ENCODE data around the gene LIN7B.
"Not testable (repeated sequence)": the region's sequence is repeated elsewhere in the genome, so short reads cannot be mapped to it uniquely, and the experiment has no call there.

The LIN7B gene

DNA sequence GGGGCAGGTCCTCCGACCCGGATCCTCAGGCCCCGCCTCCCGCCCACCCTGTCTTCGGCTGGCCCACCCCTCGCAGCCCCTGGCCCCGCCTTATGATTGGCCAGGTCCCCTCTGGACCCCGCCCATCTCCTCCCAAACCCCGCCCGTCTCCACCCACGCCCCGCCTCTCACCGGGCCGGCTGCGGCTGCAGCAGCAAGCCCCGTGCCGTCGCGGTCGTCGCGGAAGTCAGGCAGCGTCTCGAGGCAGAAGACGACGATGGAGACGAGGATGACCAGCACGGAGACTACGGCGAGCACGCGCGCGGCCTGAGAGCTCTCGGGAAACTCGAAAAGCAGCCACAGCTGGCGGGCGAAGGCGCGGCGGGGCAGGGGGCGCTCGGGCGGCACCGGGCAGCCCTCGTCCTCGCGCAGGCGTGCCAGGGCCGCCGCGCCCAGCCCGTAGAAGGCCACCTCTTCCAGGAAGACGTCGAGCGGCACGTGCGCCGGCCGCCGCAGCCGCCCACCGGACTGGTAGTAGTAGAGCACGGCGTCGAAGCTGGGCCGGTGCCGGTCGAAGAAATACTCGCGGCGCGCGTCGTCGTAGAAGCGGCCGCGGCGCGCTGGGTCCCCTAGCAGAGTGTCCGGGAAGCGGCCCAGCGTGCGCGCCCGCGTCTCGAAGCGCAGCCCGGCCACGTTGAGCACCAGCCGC lies 42.2 kb upstream of the LIN7B start:
- H3K4me3 ChIP-seq (ENCODE audit: low read depth, low read length), result no peak overlapping the region
- DNase-seq (ENCODE audit: low read depth), result no peak

DNA sequence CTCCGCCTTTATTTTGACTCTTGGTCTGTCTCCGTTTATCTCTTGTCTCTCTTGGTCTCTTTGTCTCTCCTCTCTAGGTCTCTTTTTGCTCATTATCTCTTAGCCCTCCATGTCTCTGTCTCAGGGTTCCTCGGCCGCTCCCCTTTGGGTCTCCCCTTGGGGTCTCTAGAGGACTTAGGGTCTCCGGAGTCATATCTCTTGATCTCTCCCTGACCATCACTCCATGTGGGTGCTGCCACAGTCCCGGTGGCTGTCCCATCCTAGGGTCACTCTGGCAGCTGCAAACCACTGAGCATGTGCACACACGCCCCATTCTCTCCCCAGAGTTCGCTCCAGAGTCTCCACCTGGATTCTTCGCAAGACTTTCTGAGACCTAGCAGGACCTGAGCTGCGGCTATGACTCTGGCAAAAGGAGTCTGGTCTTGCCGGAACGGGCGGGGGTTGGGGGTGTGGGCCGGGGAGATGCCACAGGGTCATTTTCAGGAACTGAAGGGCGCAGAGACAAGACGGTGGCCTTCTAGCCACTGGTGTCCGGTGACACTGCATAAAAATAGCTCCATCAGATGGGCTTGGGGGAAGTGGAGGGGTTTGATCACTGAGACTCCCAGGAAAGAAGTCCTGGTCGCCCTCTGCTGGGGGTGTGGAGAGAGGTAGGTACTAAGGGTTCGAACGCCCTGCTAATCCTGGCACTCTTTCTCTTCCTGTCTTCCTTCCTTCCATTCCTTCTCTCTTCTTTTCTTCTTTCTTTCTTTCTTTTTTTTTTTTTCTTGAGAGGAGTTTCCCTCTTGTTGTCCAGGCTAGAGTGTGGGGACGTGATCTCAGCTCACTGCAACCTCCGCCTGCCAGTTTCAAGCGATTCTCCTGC lies 40.4 kb upstream of the LIN7B start:
- no peak for DNase-seq (ENCODE audit: low read depth)
- TF ChIP-seq, protein P1, sequence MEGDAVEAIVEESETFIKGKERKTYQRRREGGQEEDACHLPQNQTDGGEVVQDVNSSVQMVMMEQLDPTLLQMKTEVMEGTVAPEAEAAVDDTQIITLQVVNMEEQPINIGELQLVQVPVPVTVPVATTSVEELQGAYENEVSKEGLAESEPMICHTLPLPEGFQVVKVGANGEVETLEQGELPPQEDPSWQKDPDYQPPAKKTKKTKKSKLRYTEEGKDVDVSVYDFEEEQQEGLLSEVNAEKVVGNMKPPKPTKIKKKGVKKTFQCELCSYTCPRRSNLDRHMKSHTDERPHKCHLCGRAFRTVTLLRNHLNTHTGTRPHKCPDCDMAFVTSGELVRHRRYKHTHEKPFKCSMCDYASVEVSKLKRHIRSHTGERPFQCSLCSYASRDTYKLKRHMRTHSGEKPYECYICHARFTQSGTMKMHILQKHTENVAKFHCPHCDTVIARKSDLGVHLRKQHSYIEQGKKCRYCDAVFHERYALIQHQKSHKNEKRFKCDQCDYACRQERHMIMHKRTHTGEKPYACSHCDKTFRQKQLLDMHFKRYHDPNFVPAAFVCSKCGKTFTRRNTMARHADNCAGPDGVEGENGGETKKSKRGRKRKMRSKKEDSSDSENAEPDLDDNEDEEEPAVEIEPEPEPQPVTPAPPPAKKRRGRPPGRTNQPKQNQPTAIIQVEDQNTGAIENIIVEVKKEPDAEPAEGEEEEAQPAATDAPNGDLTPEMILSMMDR (IDR thresholded peaks at IDR 0.05; ENCODE audit: insufficient read depth, low read depth, low read length, missing control alignments), result peak; percentile 15
- no peak overlapping the region for H3K4me3 ChIP-seq (ENCODE audit: low read depth, low read length)

More for the DNA sequence above, 42.2 kb upstream of the LIN7B start:
- TF ChIP-seq, protein P1 (IDR thresholded peaks at IDR 0.05; ENCODE audit: insufficient read depth, low read depth, low read length, missing control alignments), result no peak

DNA sequence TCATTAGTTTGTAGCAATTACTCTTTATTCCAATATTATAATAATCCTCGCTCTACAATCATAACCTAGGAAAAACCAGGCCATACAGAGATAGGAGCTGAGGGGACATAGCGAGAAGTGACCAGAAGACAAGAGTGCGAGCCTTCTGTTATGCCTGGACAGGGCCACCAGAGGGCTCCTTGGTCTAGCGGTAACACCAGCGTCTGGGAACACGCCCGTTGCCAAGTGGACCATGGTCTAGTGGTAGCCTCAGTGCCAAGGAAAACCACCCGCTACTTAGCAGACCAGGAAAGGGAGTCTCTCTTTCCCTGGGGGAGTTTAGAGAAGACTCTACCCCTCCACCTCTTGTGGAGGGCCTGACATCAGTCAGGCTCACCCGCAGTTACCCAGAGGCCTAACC lies 39.3 kb upstream of the LIN7B start:
- peak; percentile 33 for DNase-seq (ENCODE audit: low read depth)
- TF ChIP-seq, protein P1 (IDR thresholded peaks at IDR 0.05; ENCODE audit: insufficient read depth, low read depth, low read length, missing control alignments), result peak; percentile 49
- not testable (repeated sequence) for H3K4me3 ChIP-seq (ENCODE audit: low read depth, low read length)

DNA sequence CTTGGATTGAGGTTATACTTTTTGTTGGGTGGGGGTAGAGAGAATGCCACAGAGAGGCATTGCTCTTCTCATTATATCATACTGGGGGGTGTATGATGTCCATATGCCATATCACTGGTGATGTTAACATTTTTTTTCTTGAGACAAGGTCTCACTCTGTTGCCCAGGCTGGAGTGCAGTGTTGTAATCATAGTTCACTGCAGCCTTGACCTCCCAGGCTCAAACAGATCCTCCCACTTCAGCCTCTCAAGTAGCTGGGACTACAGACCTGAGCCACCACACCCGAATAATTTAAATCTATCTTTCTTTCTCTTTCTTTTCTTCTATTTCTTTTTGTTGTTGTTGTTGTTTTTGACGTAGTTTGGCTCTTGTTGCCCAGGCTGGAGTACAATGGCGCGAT lies 33.8 kb upstream of the LIN7B start:
- no peak overlapping the region for H3K4me3 ChIP-seq (ENCODE audit: low read depth, low read length)
- DNase-seq (ENCODE audit: low read depth), result no peak
- TF ChIP-seq, protein P1 (IDR thresholded peaks at IDR 0.05; ENCODE audit: insufficient read depth, low read depth, low read length, missing control alignments), result no peak

DNA sequence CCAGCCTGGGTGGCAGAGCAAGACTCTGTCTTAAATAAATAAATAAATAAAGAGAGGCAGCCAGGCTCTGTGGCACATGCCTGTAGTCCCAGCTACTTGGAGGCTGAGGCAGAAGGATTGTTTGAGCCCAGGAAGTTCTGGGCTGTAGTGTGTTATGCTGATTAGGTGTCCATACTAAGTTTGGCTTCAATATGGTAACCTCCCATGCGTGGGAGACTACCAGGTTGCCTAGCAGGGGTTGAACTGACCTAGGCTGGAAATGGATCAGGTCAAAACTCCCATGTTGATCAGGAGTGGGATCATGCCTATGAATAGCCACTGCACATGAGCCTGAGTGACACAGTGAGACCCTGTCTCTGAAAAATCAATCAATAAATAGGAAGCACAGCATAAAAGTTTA lies 32.9 kb upstream of the LIN7B start:
- no peak for DNase-seq (ENCODE audit: low read depth)
- TF ChIP-seq, protein P1 (IDR thresholded peaks at IDR 0.05; ENCODE audit: insufficient read depth, low read depth, low read length, missing control alignments), result no peak
- no peak overlapping the region for H3K4me3 ChIP-seq (ENCODE audit: low read depth, low read length)

DNA sequence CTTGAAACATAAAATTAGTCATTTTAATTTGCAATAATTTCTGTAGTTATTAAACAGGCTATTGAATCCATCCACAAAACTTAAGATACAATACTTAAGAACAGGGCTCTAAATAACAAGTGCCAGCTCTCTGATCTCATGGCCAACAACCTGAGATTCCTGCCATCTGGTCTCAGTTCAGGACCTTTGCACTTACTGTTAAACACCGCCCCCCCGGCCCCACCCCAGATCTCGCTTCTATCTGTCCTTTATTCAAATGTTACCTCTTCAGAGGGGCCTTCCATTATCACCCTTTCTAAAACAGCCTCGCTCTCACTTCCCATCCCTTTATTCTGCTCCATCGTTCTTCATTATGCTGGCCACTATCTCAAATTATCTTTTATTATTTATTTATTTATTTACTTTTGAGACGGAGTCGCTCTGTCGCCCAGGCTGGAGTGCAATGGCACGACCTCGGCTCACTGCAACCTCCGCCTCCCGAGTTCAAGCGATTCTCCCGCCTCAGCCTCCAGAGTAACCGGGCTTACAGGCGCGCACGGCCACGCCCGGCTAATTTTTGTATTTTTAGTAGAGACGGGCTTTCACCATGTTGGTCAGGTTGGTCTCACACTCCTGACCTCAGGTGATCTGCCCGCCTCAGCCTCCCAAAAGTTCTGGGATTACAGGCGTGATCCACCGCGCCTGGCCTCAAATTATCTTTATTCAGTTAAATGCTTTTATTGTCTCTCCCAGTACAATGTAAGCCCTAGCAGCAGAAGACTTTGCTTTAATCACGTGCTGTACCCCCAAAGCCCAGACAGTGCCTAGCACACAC lies 29.8 kb upstream of the LIN7B start:
- TF ChIP-seq, protein P1 (IDR thresholded peaks at IDR 0.05; ENCODE audit: insufficient read depth, low read depth, low read length, missing control alignments), result no peak
- no peak for DNase-seq (ENCODE audit: low read depth)

More for the DNA sequence above, 29.8 kb upstream of the LIN7B start:
- H3K4me3 ChIP-seq (ENCODE audit: low read depth, low read length), result peak overlapping the region; percentile 50
